OCI-LY1 (cell line): ENCODE data around the gene KBTBD13.

Source experiments
- H2AFZ ChIP-seq: fragments of 200-600 bp; sonication (generic), shearing (Covaris generic); 2 replicates; pipeline ENCODE4 v1.6.0; 2014; ENCODE audit warnings: antibody characterized with exemption, mild to moderate bottlenecking, low read length
- H3F3A ChIP-seq: fragments of 200-600 bp; sonication (generic), shearing (Covaris generic); 2 replicates; pipeline ENCODE4 v1.6.0; 2014; ENCODE audit warnings: mild to moderate bottlenecking, antibody characterized with exemption, low read length, moderate library complexity; ENCODE audit not compliant: insufficient read depth
- H3K27ac ChIP-seq: fragments of 200-600 bp; sonication (generic); 2 replicates; pipeline ENCODE4 v1.5.1; 2014; ENCODE audit warnings: low read length, mixed run types, mild to moderate bottlenecking, low read depth; ENCODE audit not compliant: poor library complexity, severe bottlenecking
- H3K27me3 ChIP-seq: fragments of 200-600 bp; sonication (generic); 2 replicates; pipeline ENCODE4 v1.6.0; 2014; ENCODE audit warnings: antibody characterized with exemption, mild to moderate bottlenecking, low read length, moderate library complexity; ENCODE audit not compliant: insufficient read depth
- H3K36me3 ChIP-seq: fragments of 200-600 bp; sonication (generic); 2 replicates; pipeline ENCODE4 v1.6.1; 2014; ENCODE audit warnings: mild to moderate bottlenecking, antibody characterized with exemption, low read length, moderate library complexity, mixed read lengths; ENCODE audit not compliant: insufficient read depth
- H3K4me1 ChIP-seq: fragments of 200-600 bp; sonication (generic); 2 replicates; pipeline ENCODE4 v1.5.1; 2014; ENCODE audit warnings: mild to moderate bottlenecking, low read length, moderate library complexity; ENCODE audit not compliant: insufficient read depth, severe bottlenecking
- H3K4me2 ChIP-seq: fragments of 200-600 bp; sonication (generic), shearing (Covaris generic); 2 replicates; pipeline ENCODE4 v1.6.1; 2014; ENCODE audit warnings: low read length
- H3K4me3 ChIP-seq: fragments of 200-600 bp; sonication (generic); 2 replicates; pipeline ENCODE4 v1.5.1; 2014; ENCODE audit warnings: low read length, low read depth, mild to moderate bottlenecking, mixed read lengths; ENCODE audit not compliant: poor library complexity, severe bottlenecking
- H3K79me2 ChIP-seq: fragments of 200-600 bp; shearing (Covaris generic); 2 replicates; pipeline ENCODE4 v1.6.1; 2016; ENCODE audit warnings: mixed run types, low read length, mixed read lengths; ENCODE audit not compliant: insufficient read depth
- H3K9ac ChIP-seq: fragments of 200-600 bp; sonication (generic), shearing (Covaris generic); 2 replicates; pipeline ENCODE4 v1.6.1; 2014; ENCODE audit warnings: mild to moderate bottlenecking, low read length, mixed read lengths
- H3K9me2 ChIP-seq: fragments of 200-600 bp; sonication (generic), shearing (Covaris generic); 2 replicates; pipeline ENCODE4 v1.6.1; 2014; ENCODE audit warnings: low read depth, mild to moderate bottlenecking, low read length, mixed read lengths
- H3K9me3 ChIP-seq: fragments of 200-600 bp; shearing (Covaris generic); 2 replicates; pipeline ENCODE4 v1.6.1; 2014; ENCODE audit warnings: low read length, mixed read lengths
- H4K20me1 ChIP-seq: fragments of 200-600 bp; sonication (generic), shearing (Covaris generic); 2 replicates; pipeline ENCODE4 v1.6.0; 2016; ENCODE audit warnings: mild to moderate bottlenecking, low read length; ENCODE audit not compliant: insufficient read depth
- EZH2 ChIP-seq: fragments of 200-600 bp; sonication (generic), shearing (Covaris generic); IDR thresholded peaks from 2 replicates; pipeline ENCODE4 v1.8.0; 2017; ENCODE audit warnings: borderline replicate concordance, mixed run types, mild to moderate bottlenecking, antibody characterized with exemption, low read length, moderate library complexity, mixed read lengths
- TF ChIP-seq, protein P1 (sequence below): fragments of 200-600 bp; sonication (generic), shearing (Covaris generic); IDR thresholded peaks from 2 replicates; pipeline ENCODE4 v1.5.1; 2017; ENCODE audit warnings: mild to moderate bottlenecking, antibody characterized with exemption, low read length, moderate library complexity, mixed read lengths

Gene KBTBD13

DNA sequence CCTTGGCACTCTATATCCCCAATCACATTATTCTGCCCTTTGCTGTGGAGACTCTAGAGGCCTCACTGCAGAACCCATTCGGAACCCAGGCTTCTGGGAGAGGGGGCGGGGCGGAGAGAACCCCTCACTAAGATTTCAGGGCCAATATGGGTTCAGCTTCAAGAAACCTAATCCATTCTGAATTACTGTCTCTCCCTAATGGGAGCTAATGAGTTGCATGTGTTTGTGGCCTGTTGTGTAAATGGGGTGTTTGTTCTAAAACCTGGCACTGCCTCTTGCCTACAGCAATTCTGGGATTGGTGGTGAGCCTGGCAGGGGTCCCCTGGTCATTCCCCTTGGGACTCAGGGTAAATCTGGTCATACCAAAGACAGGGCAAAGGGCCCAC lies 8.2 kb upstream of the KBTBD13 start:
- H3K9me3 ChIP-seq = no peaks in the 10 kb centered on the region
- no peaks in the 10 kb centered on the region for H3K4me1 ChIP-seq
- no peaks in the 10 kb centered on the region for H3K9me2 ChIP-seq
- TF ChIP-seq EZH2 = no peak
- TF ChIP-seq, protein P1, sequence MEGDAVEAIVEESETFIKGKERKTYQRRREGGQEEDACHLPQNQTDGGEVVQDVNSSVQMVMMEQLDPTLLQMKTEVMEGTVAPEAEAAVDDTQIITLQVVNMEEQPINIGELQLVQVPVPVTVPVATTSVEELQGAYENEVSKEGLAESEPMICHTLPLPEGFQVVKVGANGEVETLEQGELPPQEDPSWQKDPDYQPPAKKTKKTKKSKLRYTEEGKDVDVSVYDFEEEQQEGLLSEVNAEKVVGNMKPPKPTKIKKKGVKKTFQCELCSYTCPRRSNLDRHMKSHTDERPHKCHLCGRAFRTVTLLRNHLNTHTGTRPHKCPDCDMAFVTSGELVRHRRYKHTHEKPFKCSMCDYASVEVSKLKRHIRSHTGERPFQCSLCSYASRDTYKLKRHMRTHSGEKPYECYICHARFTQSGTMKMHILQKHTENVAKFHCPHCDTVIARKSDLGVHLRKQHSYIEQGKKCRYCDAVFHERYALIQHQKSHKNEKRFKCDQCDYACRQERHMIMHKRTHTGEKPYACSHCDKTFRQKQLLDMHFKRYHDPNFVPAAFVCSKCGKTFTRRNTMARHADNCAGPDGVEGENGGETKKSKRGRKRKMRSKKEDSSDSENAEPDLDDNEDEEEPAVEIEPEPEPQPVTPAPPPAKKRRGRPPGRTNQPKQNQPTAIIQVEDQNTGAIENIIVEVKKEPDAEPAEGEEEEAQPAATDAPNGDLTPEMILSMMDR = no peak
- H3K4me3 ChIP-seq = no peak overlapping the region
- H3K36me3 ChIP-seq = no peaks in the 10 kb centered on the region
- H3K27me3 ChIP-seq = peaks cover 3% of the 10 kb centered on the region
- H3K79me2 ChIP-seq = no peaks in the 10 kb centered on the region
- H3K27ac ChIP-seq = no peak overlapping the region
- no peaks in the 10 kb centered on the region for H3F3A ChIP-seq
- H3K4me2 ChIP-seq = no peak overlapping the region
- H2AFZ ChIP-seq = no peak overlapping the region
- H4K20me1 ChIP-seq = no peaks in the 10 kb centered on the region
- no peak overlapping the region for H3K9ac ChIP-seq

DNA sequence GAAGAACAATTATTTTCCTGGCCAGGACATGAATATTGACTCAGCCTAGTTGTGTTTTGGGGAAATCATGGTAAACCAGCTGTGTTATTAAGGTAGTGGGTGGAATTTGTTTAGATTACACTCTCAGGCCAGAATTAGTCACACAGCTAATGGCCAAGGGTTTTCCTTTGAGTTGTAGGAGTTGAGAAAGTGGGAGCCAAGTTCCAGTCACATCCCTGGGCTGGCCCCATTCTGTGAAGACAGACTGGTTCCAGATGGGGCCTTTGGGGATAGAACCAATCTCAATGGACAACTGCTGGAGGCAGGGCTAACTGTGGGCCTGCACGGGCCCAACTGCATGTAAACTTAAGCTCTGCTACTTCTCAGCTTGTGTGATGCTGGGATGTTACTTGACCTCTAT lies 7.4 kb upstream of the KBTBD13 start:
- Histone ChIP-seq H3K4me3 (no peak overlapping the region), H3K79me2 (no peaks in the 10 kb centered on the region), H3K27me3 (peaks cover 3% of the 10 kb centered on the region), H4K20me1 (no peaks in the 10 kb centered on the region), H3K9me3 (no peaks in the 10 kb centered on the region), H3K36me3 (no peaks in the 10 kb centered on the region), H3K27ac (no peak overlapping the region), H3K4me1 (no peaks in the 10 kb centered on the region), H3K4me2 (no peak overlapping the region), H3K9me2 (no peaks in the 10 kb centered on the region), H3F3A (no peaks in the 10 kb centered on the region), H3K9ac (no peak overlapping the region), H2AFZ (no peak overlapping the region)
- no peak for TF ChIP-seq EZH2
- TF ChIP-seq, protein P1 = no peak

DNA sequence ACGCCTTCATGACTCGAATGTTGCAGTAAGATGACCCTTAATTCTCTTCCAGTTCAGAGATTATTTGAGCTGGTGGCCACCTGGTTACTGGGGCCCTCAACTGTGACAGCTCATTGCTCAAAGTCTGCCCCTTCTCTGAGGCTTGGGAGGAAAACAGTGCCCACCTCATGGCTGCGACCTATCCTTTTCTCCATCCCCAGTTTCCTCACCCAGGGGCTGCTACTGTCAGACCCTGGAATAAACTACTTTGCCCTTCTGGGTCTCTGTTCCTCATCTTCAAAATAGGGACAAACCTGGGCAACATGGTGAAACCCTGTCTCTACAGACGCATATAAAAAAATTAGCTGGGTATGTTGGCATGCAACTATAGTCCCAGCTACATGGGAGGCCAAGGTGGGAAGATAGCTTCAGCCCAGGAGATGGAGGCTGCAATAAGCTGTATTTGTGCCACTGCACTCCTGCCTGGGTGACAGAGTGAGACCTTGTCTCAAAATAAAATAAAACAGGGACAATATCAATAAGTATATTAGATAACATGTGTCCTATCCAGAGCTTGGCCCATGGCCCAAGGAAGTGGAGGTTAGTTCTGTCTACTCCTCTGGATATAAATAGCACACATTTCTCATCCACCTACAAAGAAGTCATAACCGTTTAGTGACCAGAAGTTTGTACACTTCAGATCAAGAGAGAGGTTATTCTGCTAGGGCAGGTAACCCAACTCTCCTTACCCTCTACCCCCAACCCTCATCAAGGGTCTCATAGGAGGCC lies 6.6 kb upstream of the KBTBD13 start:
- Histone ChIP-seq H3K4me3 (no peak overlapping the region), H3K79me2 (no peaks in the 10 kb centered on the region), H3F3A (no peaks in the 10 kb centered on the region), H3K9me2 (no peaks in the 10 kb centered on the region), H3K4me2 (no peak overlapping the region), H3K36me3 (no peaks in the 10 kb centered on the region), H4K20me1 (no peaks in the 10 kb centered on the region), H3K27me3 (peaks cover 1% of the 10 kb centered on the region), H3K4me1 (no peaks in the 10 kb centered on the region), H3K9ac (no peak overlapping the region), H3K27ac (no peak overlapping the region), H2AFZ (no peak overlapping the region), H3K9me3 (no peaks in the 10 kb centered on the region)
- no peak for TF ChIP-seq EZH2
- TF ChIP-seq, protein P1 = no peak
